H9 (cell line): ENCODE data around the gene INPP5F. TPM values are rescaled to one million over a fixed set of nuclear protein-coding genes. Genes with fewer than 3 reads are reported as not detected.

Experiments used
- DNase-seq: peaks from one replicate; pipeline ENCODE4 v3.0.0-alpha.2; 2017
- H2AFZ ChIP-seq: one replicate; pipeline ENCODE4 v1.6.1; 2013; ENCODE audit warnings: mild to moderate bottlenecking, low read length, control low read depth, moderate library complexity
- H2AK5ac ChIP-seq: 2 replicates; pipeline ENCODE4 v1.6.1; 2013; ENCODE audit warnings: low read length, control low read depth, mixed read lengths; ENCODE audit not compliant: insufficient read length
- H2BK120ac ChIP-seq: one replicate; pipeline ENCODE4 v1.6.1; 2013; ENCODE audit warnings: low read depth, mild to moderate bottlenecking, low read length, control low read depth, inconsistent platforms; ENCODE audit not compliant: poor library complexity, severe bottlenecking
- H2BK12ac ChIP-seq: 2 replicates; pipeline ENCODE4 v1.6.1; 2013; ENCODE audit warnings: low read length, control low read depth, mixed read lengths, low read depth; ENCODE audit not compliant: insufficient read length
- H2BK15ac ChIP-seq: 2 replicates; pipeline ENCODE4 v1.6.1; 2013; ENCODE audit warnings: low read depth, low read length, control low read depth
- H2BK20ac ChIP-seq: one replicate; pipeline ENCODE4 v1.6.1; 2013; ENCODE audit warnings: low read depth, mild to moderate bottlenecking, low read length, control low read depth, inconsistent platforms; ENCODE audit not compliant: poor library complexity, severe bottlenecking
- H2BK5ac ChIP-seq: 2 replicates; pipeline ENCODE4 v1.6.1; 2013; ENCODE audit warnings: low read length, control low read depth, mixed read lengths; ENCODE audit not compliant: insufficient read length
- H3K14ac ChIP-seq: 2 replicates; pipeline ENCODE4 v1.6.1; 2013; ENCODE audit warnings: low read length, control low read depth; ENCODE audit not compliant: insufficient read depth
- H3K18ac ChIP-seq: 2 replicates; pipeline ENCODE4 v1.6.1; 2013; ENCODE audit warnings: low read depth, mild to moderate bottlenecking, mixed read lengths, low read length, control low read depth; ENCODE audit not compliant: insufficient read length
- H3K23ac ChIP-seq: 2 replicates; pipeline ENCODE4 v1.6.1; 2013; ENCODE audit warnings: low read length, control low read depth, mixed read lengths, low read depth; ENCODE audit not compliant: insufficient read length
- H3K23me2 ChIP-seq: 2 replicates; pipeline ENCODE4 v1.6.1; 2013; ENCODE audit warnings: low read depth, mild to moderate bottlenecking, mixed read lengths, low read length, control low read depth; ENCODE audit not compliant: insufficient read length, poor library complexity, severe bottlenecking
- H3K27ac ChIP-seq: 2 replicates; pipeline ENCODE4 v1.5.1; 2013; ENCODE audit warnings: low read length, control low read depth, mixed read lengths, low read depth; ENCODE audit not compliant: insufficient read length
- H3K27me3 ChIP-seq: 2 replicates; pipeline ENCODE4 v1.6.1; 2013; ENCODE audit warnings: low read length, control low read depth, inconsistent platforms; ENCODE audit not compliant: insufficient read depth
- H3K4ac ChIP-seq: 2 replicates; pipeline ENCODE4 v1.6.1; 2013; ENCODE audit warnings: low read depth, mild to moderate bottlenecking, control low read depth, inconsistent platforms, low read length, moderate library complexity
- H3K4me1 ChIP-seq: 2 replicates; pipeline ENCODE4 v1.6.1; 2013; ENCODE audit warnings: low read length, control low read depth, inconsistent platforms; ENCODE audit not compliant: insufficient read depth
- H3K4me2 ChIP-seq: 2 replicates; pipeline ENCODE4 v1.6.1; 2013; ENCODE audit warnings: low read length, control low read depth, mixed read lengths; ENCODE audit not compliant: insufficient read length, insufficient read depth
- H3K56ac ChIP-seq: 2 replicates; pipeline ENCODE4 v1.6.1; 2013; ENCODE audit warnings: low read depth, mild to moderate bottlenecking, mixed read lengths, low read length, control low read depth; ENCODE audit not compliant: insufficient read length
- H3K79me1 ChIP-seq: 2 replicates; pipeline ENCODE4 v1.6.1; 2013; ENCODE audit warnings: low read depth, mild to moderate bottlenecking, moderate library complexity, low read length, control low read depth, inconsistent platforms; ENCODE audit not compliant: insufficient read depth, poor library complexity, severe bottlenecking
- H3K79me2 ChIP-seq: 2 replicates; pipeline ENCODE4 v1.6.1; 2013; ENCODE audit warnings: low read length, control low read depth, inconsistent platforms; ENCODE audit not compliant: insufficient read depth
- H3K9ac ChIP-seq: 2 replicates; pipeline ENCODE4 v1.6.1; 2013; ENCODE audit warnings: low read length, control low read depth, mixed read lengths; ENCODE audit not compliant: insufficient read length; ENCODE audit errors: extremely low read depth
- H3K9me3 ChIP-seq: one replicate; pipeline ENCODE4 v1.6.1; 2013; ENCODE audit warnings: low read depth, low read length, inconsistent platforms; ENCODE audit not compliant: control insufficient read depth
- H3T11ph ChIP-seq: one replicate; pipeline ENCODE4 v1.6.1; 2013; ENCODE audit warnings: mild to moderate bottlenecking, low read length, control low read depth, inconsistent platforms
- H4K20me1 ChIP-seq: one replicate; pipeline ENCODE4 v1.6.1; 2013; ENCODE audit not compliant: control insufficient read depth, insufficient read length, insufficient read depth
- H4K5ac ChIP-seq: 2 replicates; pipeline ENCODE4 v1.6.1; 2013; ENCODE audit warnings: low read depth, mild to moderate bottlenecking, mixed read lengths, low read length, control low read depth; ENCODE audit not compliant: insufficient read length
- H4K8ac ChIP-seq: replicated peaks from 2 replicates; pipeline ENCODE4 v1.6.1; 2013; ENCODE audit warnings: low read length, control low read depth, mixed read lengths, low read depth; ENCODE audit not compliant: insufficient read length
- H4K91ac ChIP-seq: 2 replicates; pipeline ENCODE4 v1.6.1; 2013; ENCODE audit warnings: low read depth, mild to moderate bottlenecking, moderate library complexity, mixed read lengths, low read length, control low read depth; ENCODE audit not compliant: insufficient read length
- H3K27ac Mint-ChIP-seq, 3 experiments: 2 replicates in 2 of 3; 3 replicates in 1 of 3; pipeline ENCODE4 v1.8.0; 2020 to 2021; ENCODE audit warnings: mixed read lengths in 3 of 3, mild to moderate bottlenecking in 1 of 3, moderate library complexity in 1 of 3
- H3K27me3 Mint-ChIP-seq: 2 replicates; pipeline ENCODE4 v1.8.0; 2021; ENCODE audit warnings: low read depth, mild to moderate bottlenecking, moderate library complexity, mixed read lengths
- H3K36me3 Mint-ChIP-seq, 3 experiments: 2 replicates in 2 of 3; 3 replicates in 1 of 3; pipeline ENCODE4 v1.8.0; 2020 to 2021; ENCODE audit warnings: low read depth in 3 of 3, mixed read lengths in 3 of 3; ENCODE audit not compliant: insufficient read depth in 1 of 3
- H3K4me1 Mint-ChIP-seq, 2 experiments: 2 replicates each; pipeline ENCODE4 v1.8.0; 2020; ENCODE audit warnings: mixed read lengths in 2 of 2
- H3K4me3 Mint-ChIP-seq, 2 experiments: 2 replicates in 1 of 2; 3 replicates in 1 of 2; pipeline ENCODE4 v1.8.0; 2020 to 2021; ENCODE audit warnings: mild to moderate bottlenecking in 2 of 2, mixed read lengths in 2 of 2, moderate library complexity in 1 of 2
- H3K9me3 Mint-ChIP-seq, 2 experiments: 2 replicates in 1 of 2; 3 replicates in 1 of 2; pipeline ENCODE4 v1.8.0; 2020; ENCODE audit warnings: mild to moderate bottlenecking in 2 of 2, mixed read lengths in 2 of 2, moderate library complexity in 1 of 2
- WGBS: extraction: QIAGEN DNeasy Blood & Tissue Kit; methylation state at CpG from one replicate; pipeline ENCODE4 v1.1.7; 2013; ENCODE audit warnings: missing lambda C conversion rate, low lambda C conversion rate, mixed read lengths; ENCODE audit not compliant: insufficient read length; ENCODE audit errors: extremely low coverage; 5-methylcytosine and 5-hydroxymethylcytosine counted together
- total RNA-seq: library from RNA; stranded (reverse); gene quantifications from 2 replicates; pipeline ENCODE4 v1.2.1, GENCODE V29; 2021
- TF ChIP-seq, protein P1 (sequence below): fragments of 200-600 bp; sonication (generic); conservative IDR thresholded peaks from 3 replicates; pipeline ENCODE4 v1.8.0; 2021; ENCODE audit warnings: antibody characterized with exemption, mild to moderate bottlenecking

Gene INPP5F
- total RNA-seq, 1 experiment from 2014 or later = 108 TPM

GRCh38 chr10:119701861-119702260 is 24.0 kb upstream of the INPP5F start:
- Histone ChIP-seq H4K91ac (no peak overlapping the region), H3K79me2 (no peaks in the 10 kb centered on the region), H2AFZ (no peak overlapping the region), H2BK120ac (no peak overlapping the region), H3K9me3 (no peaks in the 10 kb centered on the region), H2BK5ac (no peak overlapping the region), H3K9ac (no peak overlapping the region), H3K56ac (no peak overlapping the region), H3K18ac (no peak overlapping the region), H3K4me2 (no peak overlapping the region), H3K79me1 (no peaks in the 10 kb centered on the region), H3K23ac (no peak overlapping the region), H2BK20ac (no peak overlapping the region), H2AK5ac (no peak overlapping the region), H3K4me1 (peaks cover 3% of the 10 kb centered on the region; the same call in 1 of the 2 replicates), H2BK12ac (no peak overlapping the region), H4K8ac (no peak overlapping the region), H3K27ac (no peak overlapping the region), H3K14ac (no peak overlapping the region), H2BK15ac (no peak overlapping the region), H4K20me1 (no peaks in the 10 kb centered on the region), H3T11ph (no peak overlapping the region), H3K27me3 (no peaks in the 10 kb centered on the region), H3K4ac (no peak overlapping the region), H3K23me2 (no peaks in the 10 kb centered on the region), H4K5ac (no peak overlapping the region)
- Mint-ChIP-seq H3K27ac (peak overlapping the region in 2 of 3 experiments; percentile 15 to 44; a peak in 3 of 7 replicates), H3K36me3 (peaks cover 4 to 9% (median 6%) of the 10 kb centered on the region in 3 experiments; a peak in 6 of 7 replicates), H3K4me3 (no peak overlapping the region), H3K27me3 (no peaks in the 10 kb centered on the region; the same call in 1 of the 2 replicates), H3K4me1 (peaks cover 23 to 24% of the 10 kb centered on the region in 2 experiments), H3K9me3 (peaks cover 7 to 11% of the 10 kb centered on the region in 2 experiments; a peak in 4 of 5 replicates)
- no CpG with 5 or more reads among the region's 7 CpGs for WGBS
- TF ChIP-seq, protein P1, sequence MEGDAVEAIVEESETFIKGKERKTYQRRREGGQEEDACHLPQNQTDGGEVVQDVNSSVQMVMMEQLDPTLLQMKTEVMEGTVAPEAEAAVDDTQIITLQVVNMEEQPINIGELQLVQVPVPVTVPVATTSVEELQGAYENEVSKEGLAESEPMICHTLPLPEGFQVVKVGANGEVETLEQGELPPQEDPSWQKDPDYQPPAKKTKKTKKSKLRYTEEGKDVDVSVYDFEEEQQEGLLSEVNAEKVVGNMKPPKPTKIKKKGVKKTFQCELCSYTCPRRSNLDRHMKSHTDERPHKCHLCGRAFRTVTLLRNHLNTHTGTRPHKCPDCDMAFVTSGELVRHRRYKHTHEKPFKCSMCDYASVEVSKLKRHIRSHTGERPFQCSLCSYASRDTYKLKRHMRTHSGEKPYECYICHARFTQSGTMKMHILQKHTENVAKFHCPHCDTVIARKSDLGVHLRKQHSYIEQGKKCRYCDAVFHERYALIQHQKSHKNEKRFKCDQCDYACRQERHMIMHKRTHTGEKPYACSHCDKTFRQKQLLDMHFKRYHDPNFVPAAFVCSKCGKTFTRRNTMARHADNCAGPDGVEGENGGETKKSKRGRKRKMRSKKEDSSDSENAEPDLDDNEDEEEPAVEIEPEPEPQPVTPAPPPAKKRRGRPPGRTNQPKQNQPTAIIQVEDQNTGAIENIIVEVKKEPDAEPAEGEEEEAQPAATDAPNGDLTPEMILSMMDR = no peak
- DNase-seq = no peak
